HEK293T (cell line): Measurements from ENCODE around the gene NAP1L4.

Source experiments
- FOXM1 ChIP-seq: fragments of 450-650 bp; IDR thresholded peaks from 2 replicates; pipeline ENCODE4 v1.6.1; 2017; ENCODE audit warnings: mild to moderate bottlenecking, borderline replicate concordance
- PKNOX1 ChIP-seq: fragments of 450-650 bp; IDR thresholded peaks from 2 replicates; pipeline ENCODE4 v1.6.1; 2016

GRCh38 chr11:3014943-3015342 lies 22.8 kb upstream of the NAP1L4 start:
- TF ChIP-seq FOXM1 (no peak), PKNOX1 (no peak)
